IPS-15b (cell line): ENCODE data around the gene CACNA2D1.

Experiments
- H3K27me3 ChIP-seq: one replicate; pipeline ENCODE4 v1.6.1; 2013; ENCODE audit warnings: low read length; ENCODE audit not compliant: control insufficient read depth, insufficient read depth
- H3K36me3 ChIP-seq: one replicate; pipeline ENCODE4 v1.6.1; 2013; ENCODE audit warnings: low read length; ENCODE audit not compliant: control insufficient read depth, insufficient read depth
- H3K4me1 ChIP-seq: one replicate; pipeline ENCODE4 v1.6.1; 2013; ENCODE audit warnings: mild to moderate bottlenecking, low read length; ENCODE audit not compliant: control insufficient read depth, insufficient read depth
- H3K4me3 ChIP-seq: one replicate; pipeline ENCODE4 v1.5.1; 2013; ENCODE audit warnings: low read depth, low read length
- H3K9ac ChIP-seq: one replicate; pipeline ENCODE4 v1.6.1; 2013; ENCODE audit warnings: low read depth, mild to moderate bottlenecking, low read length
- H3K9me3 ChIP-seq: one replicate; pipeline ENCODE4 v1.6.1; 2013; ENCODE audit warnings: mild to moderate bottlenecking, low read length; ENCODE audit not compliant: control insufficient read depth, insufficient read depth

The CACNA2D1 gene

GRCh38 chr7:82294382-82294784, 149.2 kb downstream of the CACNA2D1 start:
- no peaks in the 10 kb centered on the region for H3K27me3 ChIP-seq
- no peaks in the 10 kb centered on the region for H3K9me3 ChIP-seq
- H3K4me3 ChIP-seq: no peak overlapping the region
- no peaks in the 10 kb centered on the region for H3K36me3 ChIP-seq
- no peak overlapping the region for H3K9ac ChIP-seq
- H3K4me1 ChIP-seq: peaks cover 5% of the 10 kb centered on the region

- no peaks in the 10 kb centered on the region for H3K9me3 ChIP-seq
- no peaks in the 10 kb centered on the region for H3K27me3 ChIP-seq
- peaks cover 13% of the 10 kb centered on the region for H3K4me1 ChIP-seq
- H3K4me3 ChIP-seq: no peak overlapping the region
- no peaks in the 10 kb centered on the region for H3K36me3 ChIP-seq
- no peak overlapping the region for H3K9ac ChIP-seq
These were observed 150.1 kb downstream of the CACNA2D1 start for GRCh38 chr7:82293467-82293866.

- Histone ChIP-seq H3K27me3 (no peaks in the 10 kb centered on the region), H3K9ac (no peak overlapping the region), H3K4me1 (peaks cover 13% of the 10 kb centered on the region), H3K36me3 (no peaks in the 10 kb centered on the region), H3K4me3 (no peak overlapping the region), H3K9me3 (no peaks in the 10 kb centered on the region)
These were observed 151.6 kb downstream of the CACNA2D1 start for GRCh38 chr7:82291931-82292330.

DNA sequence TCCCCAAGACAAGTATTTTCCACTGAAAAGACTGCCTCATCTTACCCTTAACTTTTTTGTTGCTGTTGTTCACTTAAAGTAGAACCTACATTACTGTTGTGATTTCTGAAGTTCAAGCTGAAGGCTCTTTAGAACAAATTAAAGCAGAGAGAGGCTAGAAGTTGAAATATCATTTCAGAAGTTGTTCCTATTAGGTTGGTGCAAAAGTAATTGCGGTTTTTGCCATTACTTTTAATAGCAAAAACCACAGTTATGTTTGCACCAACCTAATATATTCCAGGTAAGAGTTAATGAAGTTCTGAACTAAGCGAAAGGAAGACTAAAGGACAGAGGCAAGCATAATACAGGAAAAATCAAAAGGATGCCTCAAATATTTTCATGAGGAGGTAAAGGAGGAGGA, 153.7 kb downstream of the CACNA2D1 start:
- Histone ChIP-seq H3K9ac (no peak overlapping the region), H3K27me3 (no peaks in the 10 kb centered on the region), H3K4me3 (no peak overlapping the region), H3K4me1 (peaks cover 18% of the 10 kb centered on the region), H3K36me3 (no peaks in the 10 kb centered on the region), H3K9me3 (no peaks in the 10 kb centered on the region)

DNA sequence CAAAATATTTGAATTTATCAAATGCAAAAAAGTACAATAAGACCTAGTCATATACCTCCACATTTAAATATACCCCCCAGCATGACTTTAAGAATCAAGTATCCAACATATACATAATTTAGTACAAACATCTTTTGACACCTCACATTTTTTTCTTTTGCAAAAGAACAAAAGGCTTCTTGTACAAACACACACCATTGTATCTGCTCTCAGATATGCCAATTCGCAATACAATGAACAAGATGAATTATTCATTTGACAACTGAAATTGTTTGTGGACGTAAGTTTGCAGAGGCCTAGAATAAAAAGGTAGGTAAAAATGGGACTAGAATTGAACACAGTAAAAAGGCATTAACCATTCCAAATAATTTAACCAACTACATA, 154.4 kb downstream of the CACNA2D1 start:
- no peak overlapping the region for H3K4me3 ChIP-seq
- no peak overlapping the region for H3K9ac ChIP-seq
- no peaks in the 10 kb centered on the region for H3K9me3 ChIP-seq
- no peaks in the 10 kb centered on the region for H3K27me3 ChIP-seq
- no peaks in the 10 kb centered on the region for H3K36me3 ChIP-seq
- H3K4me1 ChIP-seq: peaks cover 24% of the 10 kb centered on the region

- Histone ChIP-seq H3K4me1 (peaks cover 24% of the 10 kb centered on the region), H3K4me3 (no peak overlapping the region), H3K27me3 (no peaks in the 10 kb centered on the region), H3K9ac (no peak overlapping the region), H3K36me3 (no peaks in the 10 kb centered on the region), H3K9me3 (no peaks in the 10 kb centered on the region)
These were observed 156.8 kb downstream of the CACNA2D1 start for GRCh38 chr7:82286798-82287140.

DNA sequence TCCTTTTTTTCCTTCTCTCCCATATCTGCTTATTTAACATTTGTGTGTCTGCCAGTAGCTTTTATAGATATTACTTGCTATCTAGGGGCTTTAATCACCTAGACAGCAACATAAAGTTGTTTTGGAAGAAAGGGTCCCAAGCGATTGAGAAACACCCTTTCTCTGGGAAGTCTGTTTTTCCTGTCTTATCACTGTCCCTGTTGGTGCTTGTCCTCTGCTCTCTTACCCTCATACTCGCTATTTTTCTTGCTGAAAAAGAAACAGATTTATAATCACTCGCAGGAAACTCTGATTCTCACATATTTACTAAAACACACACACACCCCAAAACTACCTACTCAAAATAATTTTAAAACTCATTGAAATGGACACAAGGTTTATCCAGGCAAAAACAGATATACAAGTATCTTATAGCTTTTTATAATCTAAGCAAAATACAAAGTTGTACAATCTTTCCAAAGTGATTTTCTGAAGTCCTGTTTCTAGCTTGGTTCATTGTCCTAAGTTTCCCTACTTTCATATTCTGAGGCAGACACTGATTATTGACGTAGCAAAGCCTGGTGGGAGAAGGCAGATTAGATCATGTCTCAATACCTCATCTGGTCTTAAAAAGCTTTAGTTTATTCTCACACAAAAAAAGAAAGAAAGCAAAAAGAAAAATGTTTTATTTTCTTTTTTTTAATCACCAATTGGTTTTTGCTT, 157.3 kb downstream of the CACNA2D1 start:
- Histone ChIP-seq H3K36me3 (no peaks in the 10 kb centered on the region), H3K9me3 (no peaks in the 10 kb centered on the region), H3K4me3 (no peak overlapping the region), H3K4me1 (peaks cover 24% of the 10 kb centered on the region), H3K9ac (no peak overlapping the region), H3K27me3 (no peaks in the 10 kb centered on the region)

GRCh38 chr7:82284936-82285519, 158.5 kb downstream of the CACNA2D1 start:
- H3K4me3 ChIP-seq: no peak overlapping the region
- no peaks in the 10 kb centered on the region for H3K9me3 ChIP-seq
- peaks cover 24% of the 10 kb centered on the region for H3K4me1 ChIP-seq
- H3K9ac ChIP-seq: no peak overlapping the region
- no peaks in the 10 kb centered on the region for H3K27me3 ChIP-seq
- H3K36me3 ChIP-seq: no peaks in the 10 kb centered on the region

- Histone ChIP-seq H3K27me3 (no peaks in the 10 kb centered on the region), H3K9me3 (no peaks in the 10 kb centered on the region), H3K4me1 (no peaks in the 10 kb centered on the region), H3K9ac (no peak overlapping the region), H3K4me3 (no peak overlapping the region), H3K36me3 (no peaks in the 10 kb centered on the region)
These were observed 168.2 kb downstream of the CACNA2D1 start for GRCh38 chr7:82275342-82275741.

- no peak overlapping the region for H3K9ac ChIP-seq
- no peaks in the 10 kb centered on the region for H3K27me3 ChIP-seq
- no peaks in the 10 kb centered on the region for H3K9me3 ChIP-seq
- no peak overlapping the region for H3K4me3 ChIP-seq
- H3K36me3 ChIP-seq: no peaks in the 10 kb centered on the region
- H3K4me1 ChIP-seq: no peaks in the 10 kb centered on the region
These were observed 168.9 kb downstream of the CACNA2D1 start for GRCh38 chr7:82274681-82275080.

GRCh38 chr7:82273886-82274285, 169.7 kb downstream of the CACNA2D1 start:
- no peak overlapping the region for H3K9ac ChIP-seq
- H3K36me3 ChIP-seq: no peaks in the 10 kb centered on the region
- H3K4me3 ChIP-seq: no peak overlapping the region
- no peaks in the 10 kb centered on the region for H3K9me3 ChIP-seq
- no peaks in the 10 kb centered on the region for H3K27me3 ChIP-seq
- no peaks in the 10 kb centered on the region for H3K4me1 ChIP-seq

DNA sequence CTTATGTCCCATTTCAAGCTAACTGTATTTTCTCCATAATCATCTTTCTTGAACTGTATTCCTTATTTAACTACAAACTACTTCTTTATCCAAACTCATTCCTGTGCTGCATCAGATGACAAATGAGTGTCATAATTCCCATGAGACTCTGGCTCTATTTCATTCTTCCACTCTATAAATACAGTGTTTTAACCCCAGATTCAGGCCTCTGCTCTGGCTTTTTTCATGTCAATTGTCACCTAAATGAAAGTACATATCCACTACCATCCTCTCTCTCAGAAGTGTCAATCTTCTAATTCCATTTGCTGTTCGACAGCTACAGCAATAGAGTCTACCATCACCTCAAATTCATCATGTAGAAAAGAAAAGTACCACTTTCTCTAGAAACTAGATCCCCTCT, 172.7 kb downstream of the CACNA2D1 start:
- Histone ChIP-seq H3K9me3 (no peaks in the 10 kb centered on the region), H3K4me3 (no peak overlapping the region), H3K36me3 (no peaks in the 10 kb centered on the region), H3K27me3 (no peaks in the 10 kb centered on the region), H3K9ac (no peak overlapping the region), H3K4me1 (no peaks in the 10 kb centered on the region)
